ENCODE data around the gene RASL10A.

GRCh38 chr22:29353286-29353685 is 37.8 kb upstream of the RASL10A start:
- no peak for TF ChIP-seq CTCF (conservative IDR thresholded peaks at IDR 0.05)
- no peak for TF ChIP-seq ZFX (IDR thresholded peaks at IDR 0.05)

Data from C4-2B (cell line).